Natural killer cell (primary cell): ENCODE results near the gene KICS2. TPM values are rescaled to one million over a fixed set of nuclear protein-coding genes. Genes with fewer than 3 reads are reported as not detected.
"Not testable (repeated sequence)": the region's sequence is repeated elsewhere in the genome, so short reads cannot be mapped to it uniquely, and the experiment has no call there.

ENCODE experiments used
- ATAC-seq, 3 donors: fragments of 150-1000 bp in 2 of 3; fragments of 200-7000 bp in 1 of 3; cut with Tn5 transposase; 1 replicate in 1 of 3; 2 replicates in 2 of 3; pipeline ENCODE4 v1.10.0; 2021; ENCODE audit warnings: mild to moderate bottlenecking in 2 of 3, moderate library complexity in 2 of 3
- DNase-seq, 2 donors: peaks; one replicate each; pipeline versions ENCODE4 v3.0.0 to v3.0.0-alpha.2; 2013 to 2021; ENCODE audit warnings: mixed read lengths in 1 of 2
- H3K27ac ChIP-seq: one replicate; pipeline ENCODE4 v1.5.1; 2013; ENCODE audit warnings: mild to moderate bottlenecking, low read length
- H3K27me3 ChIP-seq: one replicate; pipeline ENCODE4 v1.6.1; 2013; ENCODE audit warnings: low read length; ENCODE audit not compliant: control insufficient read depth, insufficient read depth
- H3K36me3 ChIP-seq: one replicate; pipeline ENCODE4 v1.6.1; 2013; ENCODE audit warnings: low read length; ENCODE audit not compliant: control insufficient read depth, insufficient read depth
- H3K4me1 ChIP-seq: one replicate; pipeline ENCODE4 v1.6.1; 2013; ENCODE audit warnings: low read length; ENCODE audit not compliant: control insufficient read depth, insufficient read depth
- H3K4me3 ChIP-seq: one replicate; pipeline ENCODE4 v1.5.1; 2013; ENCODE audit warnings: low read length
- H3K9me3 ChIP-seq: one replicate; pipeline ENCODE4 v1.6.1; 2013; ENCODE audit warnings: low read length; ENCODE audit not compliant: control insufficient read depth, insufficient read depth
- H3K27ac Mint-ChIP-seq, 2 donors: one replicate each; pipeline ENCODE4 v1.8.0; 2022; ENCODE audit warnings: mild to moderate bottlenecking in 2 of 2, mixed read lengths in 2 of 2, moderate library complexity in 1 of 2
- H3K27me3 Mint-ChIP-seq, 2 donors: one replicate each; pipeline ENCODE4 v1.8.0; 2022; ENCODE audit warnings: low read depth in 2 of 2, mixed read lengths in 2 of 2
- H3K36me3 Mint-ChIP-seq: one replicate; pipeline ENCODE4 v1.8.0; 2022; ENCODE audit warnings: mixed read lengths
- H3K4me1 Mint-ChIP-seq, 2 donors: one replicate each; pipeline ENCODE4 v1.8.0; 2022; ENCODE audit warnings: mixed read lengths in 2 of 2
- H3K4me3 Mint-ChIP-seq: one replicate; pipeline ENCODE4 v1.8.0; 2022; ENCODE audit warnings: mild to moderate bottlenecking, moderate library complexity, mixed read lengths
- H3K9me3 Mint-ChIP-seq, 2 donors: one replicate each; pipeline ENCODE4 v1.8.0; 2022; ENCODE audit warnings: mixed read lengths in 2 of 2
- CTCF ChIP-seq: fragments of 200-600 bp; IDR thresholded peaks from one replicate; pipeline ENCODE4 v1.8.0; 2022; ENCODE audit warnings: antibody characterized with exemption
- WGBS: methylation state at CpG from one replicate; pipeline ENCODE4 v1.1.7; 2013; ENCODE audit warnings: missing lambda C conversion rate; ENCODE audit not compliant: insufficient coverage; 5-methylcytosine and 5-hydroxymethylcytosine counted together
- intact Hi-C: fragments of 100-400 bp; cut with micrococcal nuclease; formaldehyde crosslinking; loops from one replicate; pipeline ENCODE4 v1.14.2; 2022
- total RNA-seq, 4 donors: library from RNA; stranded (reverse); fragments of 120-200 nt in 1 of 4; gene quantifications; one replicate each; pipeline versions ENCODE4 v1.2.3 to v1.2.4, GENCODE V29; 2013 to 2022

Gene KICS2
- total RNA-seq, 3 donors from 2014 or later (not counting 1 experiment from before 2014, with no cell fraction given), result 14.7 to 19.5 (median 15.6) TPM

GRCh38 chr12:64218597-64218996 lies 3.5 kb downstream of the KICS2 start:
- H3K4me3 ChIP-seq, result no peak overlapping the region
- peaks cover 26 to 37% of the 10 kb centered on the region in 2 donors for H3K4me1 Mint-ChIP-seq
- no peaks in the 10 kb centered on the region for H3K27me3 Mint-ChIP-seq
- peaks cover 12% of the 10 kb centered on the region for H3K4me1 ChIP-seq
- 41% methylated on average over 3 of the region's 5 CpGs for WGBS
- DNase-seq, result peak in 1 of 2 donors; percentile 13
- peak overlapping the region; percentile 78 to 85 for H3K27ac Mint-ChIP-seq
- intact Hi-C loops, result no loop called here
- no peaks in the 10 kb centered on the region for H3K36me3 Mint-ChIP-seq
- H3K36me3 ChIP-seq, result peaks cover 6% of the 10 kb centered on the region
- peak overlapping the region; percentile 44 for H3K27ac ChIP-seq
- H3K9me3 ChIP-seq, result no peaks in the 10 kb centered on the region
- no peak for ATAC-seq
- no peak for TF ChIP-seq CTCF
- H3K27me3 ChIP-seq, result no peaks in the 10 kb centered on the region
- H3K9me3 Mint-ChIP-seq, result no peaks in the 10 kb centered on the region
- H3K4me3 Mint-ChIP-seq, result peak overlapping the region; percentile 72

DNA sequence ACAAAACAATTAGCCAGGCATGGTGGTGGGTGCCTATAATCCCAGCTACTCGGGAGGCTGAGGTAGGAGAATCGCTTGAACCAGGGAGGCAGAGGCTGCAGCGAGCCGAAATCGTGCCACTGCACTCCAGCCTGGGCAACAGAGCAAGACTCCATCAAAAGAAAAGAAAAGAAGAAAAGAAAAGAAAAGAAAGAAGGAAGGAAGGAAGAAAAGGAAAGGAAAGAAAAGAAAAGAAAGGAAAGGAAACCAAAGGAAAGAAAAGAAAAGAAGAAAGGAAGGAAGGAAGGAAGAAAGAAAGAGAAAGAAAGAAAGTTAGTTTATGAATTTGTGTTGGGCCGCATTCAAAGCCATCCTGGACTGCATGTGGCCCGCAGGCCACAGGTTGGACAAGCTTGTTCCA lies 4.5 kb downstream of the KICS2 start:
- peaks cover 25 to 37% of the 10 kb centered on the region in 2 donors for H3K4me1 Mint-ChIP-seq
- H3K27me3 Mint-ChIP-seq, intact Hi-C loops, H3K4me3 Mint-ChIP-seq, H3K36me3 ChIP-seq, H3K9me3 Mint-ChIP-seq, H3K27me3 ChIP-seq, H3K4me3 ChIP-seq, DNase-seq, H3K4me1 ChIP-seq, H3K36me3 Mint-ChIP-seq, ATAC-seq, H3K9me3 ChIP-seq, H3K27ac ChIP-seq: not testable (repeated sequence)
- 99% methylated on average over 7 of the region's 7 CpGs for WGBS
- H3K27ac Mint-ChIP-seq, result peak overlapping the region in 1 of 2 donors; percentile 78

DNA sequence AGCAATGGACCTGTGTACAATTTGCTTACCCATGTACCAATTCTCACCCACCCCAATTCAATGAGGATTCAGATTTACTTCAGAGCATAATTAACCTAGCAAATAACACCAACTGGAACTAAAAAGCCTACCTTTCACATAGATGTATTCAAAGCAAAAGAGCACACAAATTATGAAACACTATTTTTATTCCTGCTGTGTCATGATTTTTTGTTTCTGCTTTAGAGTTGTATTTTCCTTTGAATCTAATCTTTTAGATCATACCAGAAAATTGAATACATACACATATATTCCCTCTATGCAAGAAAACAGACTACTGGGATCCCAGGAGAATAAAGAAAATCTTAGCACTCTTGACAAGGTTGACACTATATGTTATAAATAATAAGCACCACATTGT lies 5.9 kb downstream of the KICS2 start:
- Histone ChIP-seq H3K4me1 (no peaks in the 10 kb centered on the region), H3K27me3 (no peaks in the 10 kb centered on the region), H3K36me3 (peaks cover 6% of the 10 kb centered on the region), H3K9me3 (no peaks in the 10 kb centered on the region), H3K27ac (no peak overlapping the region), H3K4me3 (no peak overlapping the region)
- H3K4me3 Mint-ChIP-seq, result no peak overlapping the region
- DNase-seq (no peak), ATAC-seq (no peak)
- intact Hi-C loops, result no loop called here
- no peaks in the 10 kb centered on the region for H3K27me3 Mint-ChIP-seq
- peaks cover 7% of the 10 kb centered on the region for H3K36me3 Mint-ChIP-seq
- peaks cover 11 to 25% of the 10 kb centered on the region in 2 donors for H3K4me1 Mint-ChIP-seq
- no peak overlapping the region for H3K27ac Mint-ChIP-seq
- TF ChIP-seq CTCF, result no peak
- H3K9me3 Mint-ChIP-seq, result no peaks in the 10 kb centered on the region

GRCh38 chr12:64212119-64212746 lies 9.9 kb downstream of the KICS2 start:
- H3K27me3 Mint-ChIP-seq, result no peaks in the 10 kb centered on the region
- no peak overlapping the region for H3K4me3 Mint-ChIP-seq
- H3K27ac ChIP-seq, result no peak overlapping the region
- H3K36me3 Mint-ChIP-seq, result peaks cover 7% of the 10 kb centered on the region
- H3K4me1 Mint-ChIP-seq, result no peaks in the 10 kb centered on the region
- peaks cover 10% of the 10 kb centered on the region for H3K36me3 ChIP-seq
- TF ChIP-seq CTCF, result no peak
- H3K4me1 ChIP-seq, result no peaks in the 10 kb centered on the region
- intact Hi-C loops, result no loop called here
- H3K27ac Mint-ChIP-seq, result no peak overlapping the region
- no peaks in the 10 kb centered on the region for H3K9me3 ChIP-seq
- WGBS, result 97% methylated on average over 3 of the region's 5 CpGs
- H3K9me3 Mint-ChIP-seq, result no peaks in the 10 kb centered on the region
- H3K4me3 ChIP-seq, result no peak overlapping the region
- ATAC-seq, result no peak
- no peaks in the 10 kb centered on the region for H3K27me3 ChIP-seq
- DNase-seq, result no peak
